Stimulated activated naive CD8-positive, alpha-beta T cell treated with anti-CD3 and anti-CD28 coated beads, Interleukin-15, Interleukin-2, amounts not matched to agents 100 ng/mL and 50 ng/mL, for 24 hours (primary cell): Measurements from ENCODE around the gene PTH1R.

Source experiments
- H3K27ac Mint-ChIP-seq: one replicate; pipeline ENCODE4 v1.8.0; 2021; ENCODE audit warnings: mild to moderate bottlenecking, mixed read lengths
- H3K27me3 Mint-ChIP-seq: one replicate; pipeline ENCODE4 v1.8.0; 2021; ENCODE audit warnings: mixed read lengths
- H3K36me3 Mint-ChIP-seq: one replicate; pipeline ENCODE4 v1.8.0; 2021; ENCODE audit warnings: low read depth, mixed read lengths
- H3K4me1 Mint-ChIP-seq: one replicate; pipeline ENCODE4 v1.8.0; 2021; ENCODE audit warnings: low read depth, mixed read lengths
- H3K4me3 Mint-ChIP-seq: one replicate; pipeline ENCODE4 v1.8.0; 2021; ENCODE audit warnings: mild to moderate bottlenecking, mixed read lengths
- H3K9me3 Mint-ChIP-seq: one replicate; pipeline ENCODE4 v1.8.0; 2021; ENCODE audit warnings: mixed read lengths

The PTH1R gene

GRCh38 chr3:46877406-46878125, at the start of gene PTH1R:
Gene PTH1R, plus strand, starts transcription at chr3:46877721. Its CDS starts 5,839 bp downstream, at chr3:46883560.
- H3K4me1 Mint-ChIP-seq = peaks cover 14% of the 10 kb centered on the region
- no peaks in the 10 kb centered on the region for H3K36me3 Mint-ChIP-seq
- no peak within 1 kb of the TSS for H3K27ac Mint-ChIP-seq
- no peaks in the 10 kb centered on the region for H3K9me3 Mint-ChIP-seq
- peaks cover 24% of the 10 kb centered on the region for H3K27me3 Mint-ChIP-seq
- H3K4me3 Mint-ChIP-seq = no peak within 1 kb of the TSS

- H3K4me3 Mint-ChIP-seq = no peak overlapping the region
- no peaks in the 10 kb centered on the region for H3K27me3 Mint-ChIP-seq
- H3K36me3 Mint-ChIP-seq = no peaks in the 10 kb centered on the region
- no peak overlapping the region for H3K27ac Mint-ChIP-seq
- no peaks in the 10 kb centered on the region for H3K9me3 Mint-ChIP-seq
- peaks cover 12% of the 10 kb centered on the region for H3K4me1 Mint-ChIP-seq
Observed at GRCh38 chr3:46829699-46830208, 47.8 kb upstream of the PTH1R start.

GRCh38 chr3:46830801-46831200, 46.7 kb upstream of the PTH1R start:
- Mint-ChIP-seq H3K4me3 (no peak overlapping the region), H3K27ac (peak overlapping the region; percentile 16), H3K27me3 (no peaks in the 10 kb centered on the region), H3K36me3 (no peaks in the 10 kb centered on the region), H3K4me1 (peaks cover 12% of the 10 kb centered on the region), H3K9me3 (no peaks in the 10 kb centered on the region)

GRCh38 chr3:46831316-46831715, 46.2 kb upstream of the PTH1R start:
- Mint-ChIP-seq H3K4me3 (no peak overlapping the region), H3K4me1 (peaks cover 12% of the 10 kb centered on the region), H3K27ac (no peak overlapping the region), H3K9me3 (no peaks in the 10 kb centered on the region), H3K27me3 (no peaks in the 10 kb centered on the region), H3K36me3 (no peaks in the 10 kb centered on the region)

- no peaks in the 10 kb centered on the region for H3K36me3 Mint-ChIP-seq
- H3K4me1 Mint-ChIP-seq = peaks cover 12% of the 10 kb centered on the region
Observed at GRCh38 chr3:46831841-46832240, 45.7 kb upstream of the PTH1R start.

GRCh38 chr3:46833346-46834300, 43.9 kb upstream of the PTH1R start:
- no peak overlapping the region for H3K4me3 Mint-ChIP-seq

More at GRCh38 chr3:46831841-46832240, 45.7 kb upstream of the PTH1R start:
- no peak overlapping the region for H3K4me3 Mint-ChIP-seq
- no peaks in the 10 kb centered on the region for H3K27me3 Mint-ChIP-seq
- no peaks in the 10 kb centered on the region for H3K9me3 Mint-ChIP-seq
- H3K27ac Mint-ChIP-seq = no peak overlapping the region

GRCh38 chr3:46835054-46835453, 42.5 kb upstream of the PTH1R start:
- no peaks in the 10 kb centered on the region for H3K27me3 Mint-ChIP-seq
- no peak overlapping the region for H3K4me3 Mint-ChIP-seq
- peaks cover 3% of the 10 kb centered on the region for H3K4me1 Mint-ChIP-seq
- no peak overlapping the region for H3K27ac Mint-ChIP-seq
- peaks cover 13% of the 10 kb centered on the region for H3K9me3 Mint-ChIP-seq
- peaks cover 7% of the 10 kb centered on the region for H3K36me3 Mint-ChIP-seq

More at GRCh38 chr3:46833346-46834300, 43.9 kb upstream of the PTH1R start:
- peaks cover 6% of the 10 kb centered on the region for H3K9me3 Mint-ChIP-seq
- no peaks in the 10 kb centered on the region for H3K27me3 Mint-ChIP-seq
- peaks cover 12% of the 10 kb centered on the region for H3K4me1 Mint-ChIP-seq
- no peaks in the 10 kb centered on the region for H3K36me3 Mint-ChIP-seq
- no peak overlapping the region for H3K27ac Mint-ChIP-seq

- peaks cover 7% of the 10 kb centered on the region for H3K36me3 Mint-ChIP-seq
- H3K27ac Mint-ChIP-seq = no peak overlapping the region
Observed at GRCh38 chr3:46835491-46835890, 42.0 kb upstream of the PTH1R start.

GRCh38 chr3:46838301-46838700, 39.2 kb upstream of the PTH1R start:
- H3K4me3 Mint-ChIP-seq = no peak overlapping the region
- no peaks in the 10 kb centered on the region for H3K27me3 Mint-ChIP-seq
- peaks cover 19% of the 10 kb centered on the region for H3K9me3 Mint-ChIP-seq
- H3K4me1 Mint-ChIP-seq = no peaks in the 10 kb centered on the region
- peaks cover 7% of the 10 kb centered on the region for H3K36me3 Mint-ChIP-seq
- no peak overlapping the region for H3K27ac Mint-ChIP-seq

More at GRCh38 chr3:46835491-46835890, 42.0 kb upstream of the PTH1R start:
- Mint-ChIP-seq H3K9me3 (peaks cover 13% of the 10 kb centered on the region), H3K27me3 (no peaks in the 10 kb centered on the region), H3K4me3 (no peak overlapping the region), H3K4me1 (no peaks in the 10 kb centered on the region)

GRCh38 chr3:46840491-46840890, 37.0 kb upstream of the PTH1R start:
- Mint-ChIP-seq H3K27ac (no peak overlapping the region), H3K4me3 (no peak overlapping the region), H3K27me3 (no peaks in the 10 kb centered on the region), H3K9me3 (peaks cover 19% of the 10 kb centered on the region), H3K4me1 (peaks cover 5% of the 10 kb centered on the region), H3K36me3 (peaks cover 7% of the 10 kb centered on the region)

GRCh38 chr3:46843508-46843907, 34.0 kb upstream of the PTH1R start:
- Mint-ChIP-seq H3K27ac (no peak overlapping the region), H3K27me3 (no peaks in the 10 kb centered on the region), H3K36me3 (peaks cover 7% of the 10 kb centered on the region), H3K4me1 (peaks cover 7% of the 10 kb centered on the region), H3K4me3 (no peak overlapping the region), H3K9me3 (peaks cover 15% of the 10 kb centered on the region)

- Mint-ChIP-seq H3K27me3 (no peaks in the 10 kb centered on the region), H3K27ac (peak overlapping the region; percentile 33), H3K4me1 (peaks cover 7% of the 10 kb centered on the region), H3K4me3 (no peak overlapping the region), H3K36me3 (peaks cover 1% of the 10 kb centered on the region), H3K9me3 (peaks cover 7% of the 10 kb centered on the region)
Observed at GRCh38 chr3:46844397-46844796, 33.1 kb upstream of the PTH1R start.

GRCh38 chr3:46844881-46845312, 32.6 kb upstream of the PTH1R start:
- peak overlapping the region; percentile 73 for H3K27ac Mint-ChIP-seq
- peaks cover 7% of the 10 kb centered on the region for H3K4me1 Mint-ChIP-seq
- H3K4me3 Mint-ChIP-seq = peak overlapping the region; percentile 72
- H3K36me3 Mint-ChIP-seq = no peaks in the 10 kb centered on the region
- H3K27me3 Mint-ChIP-seq = no peaks in the 10 kb centered on the region
- H3K9me3 Mint-ChIP-seq = peaks cover 6% of the 10 kb centered on the region

- H3K27ac Mint-ChIP-seq = peak overlapping the region; percentile 73
- H3K4me1 Mint-ChIP-seq = peaks cover 7% of the 10 kb centered on the region
- H3K36me3 Mint-ChIP-seq = no peaks in the 10 kb centered on the region
- H3K9me3 Mint-ChIP-seq = peaks cover 6% of the 10 kb centered on the region
- peak overlapping the region; percentile 72 for H3K4me3 Mint-ChIP-seq
- no peaks in the 10 kb centered on the region for H3K27me3 Mint-ChIP-seq
Observed at GRCh38 chr3:46845397-46845859, 32.1 kb upstream of the PTH1R start.
